GM19023 (cell line): Measurements from ENCODE around the gene DHRSX.
"Not testable (repeated sequence)": the region's sequence is repeated elsewhere in the genome, so short reads cannot be mapped to it uniquely, and the experiment has no call there.

Experiments
- ATAC-seq: cut with Tn5 transposase; IDR thresholded peaks from one replicate; pipeline ENCODE4 v1.9.1; 2021; ENCODE audit warnings: mild to moderate bottlenecking, moderate library complexity; ENCODE audit not compliant: unreplicated experiment

The DHRSX gene, protein sequence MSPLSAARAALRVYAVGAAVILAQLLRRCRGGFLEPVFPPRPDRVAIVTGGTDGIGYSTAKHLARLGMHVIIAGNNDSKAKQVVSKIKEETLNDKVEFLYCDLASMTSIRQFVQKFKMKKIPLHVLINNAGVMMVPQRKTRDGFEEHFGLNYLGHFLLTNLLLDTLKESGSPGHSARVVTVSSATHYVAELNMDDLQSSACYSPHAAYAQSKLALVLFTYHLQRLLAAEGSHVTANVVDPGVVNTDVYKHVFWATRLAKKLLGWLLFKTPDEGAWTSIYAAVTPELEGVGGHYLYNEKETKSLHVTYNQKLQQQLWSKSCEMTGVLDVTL

DNA sequence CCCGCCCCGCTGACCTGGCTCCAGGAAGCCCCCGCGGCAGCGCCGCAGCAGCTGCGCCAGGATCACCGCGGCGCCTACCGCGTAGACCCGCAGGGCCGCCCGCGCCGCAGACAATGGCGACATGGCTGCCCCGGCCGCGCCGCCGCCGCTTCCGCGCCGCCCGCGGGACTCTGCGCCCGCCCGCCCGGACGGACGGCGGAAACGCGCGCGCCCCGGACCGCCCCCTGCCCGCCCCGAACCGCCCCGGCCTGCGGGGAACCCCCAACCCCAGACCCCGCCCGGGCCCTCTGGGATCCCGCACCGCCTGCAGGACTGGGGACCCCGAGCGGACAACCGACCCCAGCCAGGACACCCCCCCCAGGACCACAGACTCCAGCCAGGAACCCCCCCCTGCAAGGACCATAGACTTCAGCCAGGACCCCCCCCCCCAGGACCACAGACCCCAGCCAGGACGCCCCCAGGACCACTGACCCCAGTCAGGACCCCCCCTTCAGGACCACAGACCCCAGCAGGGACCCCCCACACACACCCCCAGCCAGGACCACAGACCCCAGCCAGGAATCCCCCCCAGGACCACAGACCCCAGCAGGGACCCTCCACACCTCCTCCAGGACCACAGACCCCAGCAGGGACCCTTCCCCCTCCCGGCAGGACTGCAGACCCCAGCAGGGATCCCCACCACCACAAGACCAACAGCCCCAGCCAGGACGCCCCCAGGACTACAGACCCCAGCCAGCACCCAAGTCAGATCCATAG lies at the start of gene DHRSX, which contains the start of gene ZBED1:
Gene DHRSX, minus strand, starts transcription at position 174 of the 756 bp plus-strand sequence. Its CDS starts 51 bp downstream, at position 123.
Gene ZBED1, minus strand, starts transcription at position 174 of the 756 bp plus-strand sequence. CDS start 10,257 bp downstream, outside the sequence.
- peak; percentile 75 for ATAC-seq

DNA sequence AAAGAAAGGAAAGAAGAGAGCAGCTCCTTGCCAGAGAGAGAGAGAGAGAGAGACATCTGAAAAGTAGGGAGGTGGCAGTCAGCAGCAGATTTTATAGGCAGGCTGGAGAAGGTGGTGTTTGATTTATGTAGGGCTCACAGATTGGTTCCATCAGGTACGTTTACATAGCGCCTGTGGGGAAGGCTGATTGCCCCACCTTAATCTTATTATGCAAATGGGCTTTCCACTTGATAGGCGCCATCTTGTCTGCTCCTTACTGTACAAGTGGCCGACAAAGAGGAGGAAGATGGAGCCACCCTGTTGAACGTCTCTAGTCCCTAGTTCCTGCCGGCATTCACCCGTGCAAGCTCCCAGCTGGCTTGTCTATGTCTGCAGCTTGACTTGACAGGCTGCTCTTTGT lies 49.1 kb upstream of the DHRSX start:
- no peak for ATAC-seq

DNA sequence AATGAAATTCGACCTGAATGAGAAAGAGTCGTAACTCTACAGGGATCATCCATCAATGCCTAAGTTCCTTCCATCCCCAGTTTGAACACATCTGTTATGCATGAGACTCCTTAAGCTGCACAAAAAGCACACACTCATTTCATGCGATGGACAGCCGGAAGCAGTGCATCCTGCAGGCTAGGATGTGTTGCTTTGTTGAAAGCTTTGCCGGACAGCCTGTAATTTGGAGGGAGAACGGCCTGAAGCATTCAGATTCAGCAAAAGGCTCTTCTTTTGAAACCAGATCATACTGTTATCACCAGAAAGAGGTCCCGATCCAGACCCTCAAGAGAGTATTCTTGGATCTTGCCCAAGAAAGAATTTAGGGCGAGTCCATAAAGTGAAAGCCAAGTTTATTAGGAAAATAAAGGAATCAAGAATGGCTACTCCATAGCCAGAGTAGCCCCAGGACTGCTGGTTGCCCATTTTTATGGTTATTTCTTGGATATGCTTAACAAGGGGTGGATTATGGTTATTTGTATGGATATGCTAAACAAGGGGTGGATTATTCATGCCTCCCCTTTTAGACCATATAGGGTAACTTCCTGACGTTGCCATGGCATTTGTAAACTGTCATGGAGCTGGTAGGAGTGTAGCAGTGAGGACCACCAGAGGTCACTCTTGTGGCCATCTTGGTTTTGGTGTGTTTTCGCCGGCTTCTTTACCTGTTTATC lies 48.1 kb upstream of the DHRSX start:
- ATAC-seq: no peak

DNA sequence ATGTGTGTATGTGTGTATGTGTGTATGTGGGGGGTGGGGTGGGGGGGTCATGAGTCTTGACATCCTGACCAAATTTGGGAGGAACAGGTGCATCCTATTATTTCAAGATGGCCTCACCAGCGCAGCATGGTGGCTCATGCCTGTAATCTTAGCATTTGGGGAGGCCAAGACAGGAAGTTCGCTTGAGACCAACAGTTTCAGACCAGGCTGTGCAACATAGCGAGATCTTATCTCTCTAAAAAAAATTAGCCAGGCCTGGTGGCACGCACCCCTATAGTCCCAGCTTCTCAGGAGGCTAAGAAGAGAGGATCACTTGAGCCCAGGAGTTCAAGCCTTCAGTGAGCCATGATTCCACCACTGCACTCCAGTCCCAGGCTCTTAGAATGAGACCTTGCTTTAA lies 47.0 kb upstream of the DHRSX start:
- no peak for ATAC-seq

DNA sequence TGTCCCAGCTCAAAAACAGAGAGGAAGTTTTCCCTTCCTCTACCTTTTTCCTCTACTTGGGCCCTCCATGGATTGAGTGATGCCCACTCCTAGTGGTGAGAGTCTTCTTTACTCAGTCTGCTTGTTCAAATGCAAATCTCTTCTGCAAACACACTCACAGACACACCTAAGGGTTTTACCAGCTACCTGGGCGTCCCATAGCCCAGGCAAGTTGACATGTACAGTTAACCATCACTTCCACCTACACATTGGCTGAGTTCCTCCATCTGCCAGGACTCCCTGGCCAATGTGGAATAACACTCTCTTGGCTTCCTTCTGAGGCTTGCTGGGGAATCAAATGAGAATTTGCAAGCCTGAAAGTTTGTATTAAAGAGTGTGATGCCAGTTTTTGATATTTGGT lies 45.7 kb upstream of the DHRSX start:
- no peak for ATAC-seq

DNA sequence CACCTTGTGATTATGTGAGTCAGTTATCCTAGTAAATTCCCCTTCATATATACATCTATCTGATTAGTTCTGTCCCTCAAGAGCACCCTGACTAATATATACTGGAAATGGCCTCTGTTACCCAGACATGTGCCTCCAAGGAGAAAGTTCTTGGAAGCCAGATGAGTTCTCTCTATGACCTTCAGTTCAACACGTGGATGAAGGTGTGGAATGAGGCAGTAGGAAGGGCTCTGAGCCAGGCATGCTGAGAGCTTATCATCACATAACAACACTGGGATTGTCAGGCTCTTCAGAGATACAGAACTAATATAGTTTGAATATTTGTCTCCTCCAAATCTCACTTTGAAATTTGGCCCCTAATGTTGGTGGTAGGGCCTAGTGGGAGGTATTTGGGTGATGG lies 44.4 kb upstream of the DHRSX start:
- ATAC-seq: no peak

DNA sequence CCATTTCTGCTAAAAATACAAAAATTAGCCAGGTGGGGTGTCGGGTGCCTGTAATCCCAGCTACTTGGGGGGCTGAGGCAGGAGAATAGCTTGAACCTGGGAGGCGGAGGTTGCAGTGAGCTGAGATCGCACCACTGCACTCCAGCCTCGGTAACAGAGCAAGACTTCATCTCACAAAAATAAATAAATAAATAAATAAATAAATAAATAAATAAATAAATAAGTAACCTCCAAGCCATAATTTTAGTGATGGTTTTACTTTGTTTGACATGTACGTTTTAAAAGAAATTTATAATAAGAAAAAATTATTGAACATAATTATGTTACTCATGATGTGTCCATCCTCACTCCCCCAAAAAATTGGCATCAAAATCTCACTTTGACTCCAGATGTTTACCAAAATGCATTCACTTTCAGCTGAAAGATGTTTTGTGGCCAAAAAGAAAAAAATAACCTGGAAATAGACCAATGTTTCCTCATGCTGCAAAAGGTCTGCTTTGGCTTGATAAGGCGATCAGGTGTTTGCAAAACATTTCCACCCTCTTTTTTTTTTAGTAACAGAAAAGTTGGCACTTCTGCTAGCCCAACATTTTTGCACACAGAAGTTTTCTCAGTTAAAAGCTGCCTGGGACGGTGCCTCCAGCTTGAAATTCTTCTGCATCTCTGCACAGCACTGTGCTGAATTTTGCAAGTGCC lies 42.2 kb upstream of the DHRSX start:
- no peak for ATAC-seq

DNA sequence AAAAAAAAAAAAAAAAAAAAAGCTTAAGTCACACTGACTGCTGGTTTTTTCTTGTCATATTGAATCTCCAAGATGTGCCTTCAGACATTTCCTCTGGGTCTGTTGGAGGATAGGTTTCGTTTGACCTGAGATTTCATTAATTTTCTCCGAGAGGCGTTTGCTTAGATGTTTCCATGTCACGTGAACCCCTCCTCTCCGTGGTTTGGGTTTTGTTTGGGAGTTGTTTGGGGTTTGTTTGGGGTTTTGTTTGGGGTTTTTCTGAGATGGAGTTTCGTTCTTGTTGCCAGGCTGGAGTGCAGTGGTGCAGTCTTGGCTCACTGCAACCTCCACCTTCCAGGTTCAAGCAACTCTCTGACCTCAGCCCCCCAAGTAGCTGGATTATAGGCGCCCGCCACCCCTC lies 40.8 kb upstream of the DHRSX start:
- no peak for ATAC-seq

DNA sequence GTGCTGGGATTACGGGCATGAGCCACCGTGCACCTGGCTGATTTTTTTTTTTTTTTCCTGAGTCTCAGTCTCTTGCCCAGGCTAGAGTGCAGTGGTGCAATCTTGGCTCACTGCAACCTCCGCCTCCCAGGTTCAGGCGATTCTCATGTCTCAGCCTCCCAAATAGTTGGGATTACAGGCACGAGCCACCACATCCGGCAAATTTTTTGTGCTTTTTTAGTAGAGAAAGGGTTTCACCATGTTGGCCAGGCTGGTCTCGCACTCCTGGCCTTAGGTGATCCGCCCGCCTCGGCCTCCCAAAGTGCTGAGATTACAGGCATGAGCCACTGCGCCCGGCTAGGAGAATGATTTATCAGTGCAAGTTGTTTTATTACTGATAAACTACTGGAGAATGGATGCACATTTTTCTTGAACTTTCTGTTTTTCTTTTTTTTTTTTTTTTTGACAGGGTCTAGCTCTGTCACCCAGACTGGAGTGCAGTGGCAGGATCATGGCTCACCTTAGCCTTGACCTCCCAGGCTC lies 39.7 kb upstream of the DHRSX start:
- ATAC-seq: no peak

DNA sequence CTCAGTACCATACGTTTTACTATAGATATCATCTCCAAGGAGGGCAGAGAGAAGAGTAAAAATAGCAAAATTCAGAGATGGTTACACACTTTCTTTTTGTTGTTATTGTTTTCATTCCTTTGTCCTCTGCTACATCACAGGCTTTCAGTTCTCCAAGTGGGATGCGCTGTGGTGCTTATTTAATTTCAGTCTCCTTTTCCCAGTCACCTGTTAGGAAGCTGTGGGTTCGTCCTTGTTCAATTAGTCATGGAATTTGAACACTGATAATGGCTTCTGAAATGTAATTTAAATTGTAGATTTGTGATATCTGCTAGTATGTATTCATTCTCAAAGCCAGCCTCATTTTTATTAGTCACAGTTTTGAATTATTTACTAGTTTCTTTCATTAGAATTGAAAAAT lies 38.8 kb upstream of the DHRSX start:
- no peak for ATAC-seq

DNA sequence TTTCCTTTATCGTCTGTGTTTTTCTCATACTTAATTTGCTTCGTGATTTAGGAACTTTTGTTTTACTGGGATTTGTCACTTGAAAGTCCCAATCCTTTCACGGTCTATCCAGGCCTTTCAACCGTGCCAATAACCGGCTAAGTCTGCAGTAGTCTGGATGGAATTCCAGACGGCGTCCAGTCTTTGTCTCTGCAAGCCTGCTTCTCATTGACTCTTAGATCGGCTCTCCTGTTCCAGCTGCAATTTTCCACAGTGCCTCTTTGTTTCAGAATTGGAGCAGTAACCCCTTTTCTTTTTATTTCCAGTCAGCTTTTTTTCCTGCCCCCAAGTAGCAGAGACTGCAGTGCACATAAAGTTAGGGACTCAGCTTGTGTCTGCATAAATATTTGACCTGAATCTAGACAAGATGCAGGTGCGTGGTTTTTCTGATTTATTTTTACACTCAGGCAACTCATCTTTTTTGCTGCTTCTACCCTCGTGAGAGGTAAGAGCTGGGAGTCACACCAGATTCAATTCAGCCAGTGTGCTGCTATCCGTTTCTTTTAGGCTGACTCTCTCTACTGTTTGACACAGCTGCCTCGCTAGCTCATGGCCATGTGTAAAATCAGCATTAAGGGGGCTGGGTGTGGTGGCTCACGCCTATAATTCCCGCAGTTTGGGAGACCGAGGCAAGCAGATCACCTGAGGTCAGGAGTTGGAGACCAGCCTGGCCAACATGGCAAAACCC lies 37.4 kb upstream of the DHRSX start:
- no peak for ATAC-seq

DNA sequence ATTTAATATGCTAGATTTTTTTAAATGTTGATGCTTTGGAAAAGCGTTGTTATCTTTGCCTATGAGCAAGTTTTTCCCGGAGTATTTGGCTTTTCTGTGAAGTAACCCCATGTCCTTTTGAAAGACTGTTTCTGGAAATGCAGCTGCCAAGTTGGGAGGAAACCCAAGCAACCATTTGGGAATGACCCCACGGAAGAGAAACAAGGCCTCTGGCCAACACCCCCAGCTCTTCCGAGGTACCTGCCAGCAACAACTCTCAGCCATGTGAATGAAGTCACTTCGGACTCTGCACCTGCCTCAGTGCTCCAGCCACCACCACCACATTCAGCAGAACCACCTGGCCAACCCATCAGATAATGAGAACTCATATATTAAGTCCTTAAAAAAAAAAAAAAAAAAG lies 36.2 kb upstream of the DHRSX start:
- no peak for ATAC-seq

DNA sequence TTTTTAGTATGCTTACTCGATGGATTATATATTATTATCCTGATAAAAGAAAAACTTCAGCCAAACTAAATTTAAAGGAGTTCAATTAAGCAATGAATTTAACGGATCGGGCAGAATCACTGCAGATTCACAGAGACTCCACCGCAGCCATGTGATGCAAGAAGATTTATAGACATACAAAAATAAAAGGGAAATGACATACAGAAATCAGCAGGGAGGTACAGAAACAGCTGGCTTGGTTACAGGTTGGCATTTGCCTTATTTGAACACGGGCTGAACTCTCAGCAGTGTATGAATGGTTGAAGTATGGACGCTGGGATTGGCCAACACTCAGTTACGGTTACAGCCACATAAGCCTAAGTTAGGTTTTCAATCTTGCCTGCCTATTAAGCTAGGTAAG lies 35.4 kb upstream of the DHRSX start:
- no peak for ATAC-seq

DNA sequence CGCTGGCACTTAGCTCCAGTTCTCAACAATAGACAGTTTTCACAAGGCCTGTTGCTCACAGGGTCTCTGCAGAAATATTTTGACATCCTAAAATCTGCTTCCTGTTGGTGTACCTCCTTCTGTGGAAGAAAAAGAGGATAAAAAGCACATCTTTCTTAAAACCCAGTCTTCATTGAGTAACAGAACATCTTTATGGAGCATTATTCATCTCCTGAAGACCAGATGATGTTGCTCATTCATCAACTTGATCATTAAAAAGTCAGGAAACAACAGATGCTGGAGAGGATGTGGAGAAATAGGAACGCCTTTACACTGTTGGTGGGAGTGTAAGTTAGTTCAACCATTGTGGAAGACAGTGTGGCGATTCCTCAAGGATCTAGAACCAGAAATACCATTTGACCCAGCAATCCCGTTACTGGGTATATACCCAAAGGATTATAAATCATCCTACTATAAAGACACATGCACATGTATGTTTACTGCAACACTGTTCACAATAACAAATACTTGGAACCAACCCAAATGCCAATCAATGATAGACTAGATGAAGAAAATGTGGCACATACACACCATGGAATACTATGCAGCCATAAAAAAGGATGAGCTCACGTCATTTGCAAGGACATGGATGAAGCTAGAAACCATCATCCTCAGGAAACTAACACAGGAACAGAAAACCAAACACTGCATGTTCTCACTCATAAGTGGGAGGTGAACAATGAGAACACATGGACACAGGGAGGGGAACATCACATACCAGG lies 33.7 kb upstream of the DHRSX start:
- ATAC-seq: not testable (repeated sequence)

DNA sequence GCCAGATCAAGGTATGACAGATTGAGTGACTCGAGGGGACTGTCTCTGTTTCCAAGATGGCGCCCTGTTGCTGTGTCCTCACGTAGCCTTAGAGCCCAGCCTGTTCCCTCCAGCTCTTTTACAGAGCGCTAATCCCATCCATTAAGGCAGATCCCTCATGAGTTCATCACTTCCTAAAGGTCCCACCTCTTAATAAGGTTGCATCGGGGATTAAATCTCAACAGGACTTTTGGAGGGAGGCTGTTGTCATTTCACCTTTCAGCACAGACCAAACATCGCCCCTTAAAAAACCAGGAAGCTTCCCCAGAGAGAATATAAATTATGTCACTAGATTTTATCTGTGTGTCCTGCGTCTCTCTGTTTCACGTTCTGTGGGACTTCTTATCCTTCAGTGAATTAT lies 32.6 kb upstream of the DHRSX start:
- no peak for ATAC-seq

DNA sequence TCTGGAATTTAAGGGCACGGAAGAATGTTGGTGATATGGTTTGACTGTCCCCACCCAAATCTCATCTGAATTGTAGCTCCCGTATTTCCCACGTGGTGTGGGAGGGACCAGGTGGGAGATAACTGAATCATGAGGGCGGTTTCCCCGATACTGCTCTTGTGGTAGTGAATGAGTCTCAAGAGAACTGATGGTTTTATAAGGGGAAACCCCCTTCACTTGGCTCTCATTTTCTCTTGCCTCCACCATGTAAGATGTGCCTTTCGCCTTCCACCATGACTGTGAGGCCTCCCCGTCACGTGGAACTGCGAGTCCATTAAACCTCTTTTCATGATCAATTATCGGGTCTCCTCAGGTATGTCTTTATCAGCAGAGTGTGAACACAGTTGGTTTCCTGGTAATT lies 25.6 kb upstream of the DHRSX start:
- ATAC-seq: no peak

DNA sequence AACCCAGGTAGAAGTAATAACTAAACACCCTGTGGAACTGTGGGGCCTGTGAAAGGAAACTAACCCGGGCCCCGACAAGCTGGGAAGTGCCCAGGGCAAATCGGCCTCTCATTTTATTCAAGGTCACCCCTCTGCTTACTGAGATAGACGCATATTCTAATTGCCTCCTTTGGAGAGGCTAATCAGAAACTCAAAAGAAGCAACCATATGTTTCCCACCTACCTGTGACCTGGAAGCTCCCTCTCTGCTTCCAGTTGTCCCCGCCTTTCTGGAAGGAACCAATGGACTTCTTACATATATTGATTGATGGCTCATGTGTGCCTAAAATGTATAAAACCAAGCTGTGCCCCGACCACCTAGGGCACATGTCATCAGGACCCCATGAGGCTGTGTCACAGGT lies 23.1 kb upstream of the DHRSX start:
- ATAC-seq: no peak

DNA sequence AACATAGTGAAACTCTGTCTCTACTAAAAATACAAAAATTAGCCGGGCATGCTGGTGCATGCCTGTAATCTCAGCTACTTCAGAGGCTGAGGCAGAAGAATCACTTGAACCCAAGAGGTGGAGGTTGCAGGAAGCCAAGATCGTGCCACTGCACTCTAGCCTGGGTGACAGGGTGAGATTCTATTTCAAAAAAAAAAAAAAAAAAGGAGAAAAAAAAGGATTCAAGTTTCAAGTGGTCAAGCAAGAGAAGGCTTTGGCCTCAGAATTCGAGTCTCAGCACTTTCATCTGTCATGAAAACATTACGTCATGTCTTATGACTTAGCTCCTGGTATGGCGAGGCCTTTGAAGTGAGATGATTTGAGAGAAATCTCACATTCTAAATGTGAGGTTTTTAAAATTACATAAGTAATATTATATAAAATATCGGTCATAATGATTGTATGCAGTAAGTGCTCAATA lies 21.2 kb upstream of the DHRSX start:
- ATAC-seq: peak; percentile 35
